Measurements from ENCODE around the gene IL17REL. TPM values are rescaled to one million over a fixed set of nuclear protein-coding genes. Genes with fewer than 3 reads are reported as not detected.

The IL17REL gene
- total and polyA plus RNA-seq, 2 of the 13 experiments (the other 11 are each of a cell fraction or from before 2014, with no cell fraction given), result not detected

- 4% methylated on average over 10 of the region's 29 CpGs for WGBS (ENCODE audit: low lambda C conversion rate)
- no peak overlapping the region for H3K4me2 ChIP-seq (ENCODE audit: low read depth, low read length)
- no peaks in the 10 kb centered on the region for H3K79me2 ChIP-seq (ENCODE audit: insufficient read depth, low read length)
- in situ Hi-C loops (cut with HindIII; ENCODE audit: extremely low pct_ligation_motif_present, low pct_unique_long_range_greater_than_20kb), result no loop called here
- no peak for TF ChIP-seq ZNF710 (CRISPR knock-in tag; IDR thresholded peaks at IDR 0.05; ENCODE audit: borderline replicate concordance)
- no peak for TF ChIP-seq ZNF570 (CRISPR knock-in tag; IDR thresholded peaks at IDR 0.05; ENCODE audit: borderline replicate concordance)
- TF ChIP-seq MNT (IDR thresholded peaks at IDR 0.05), result peak; percentile 90
- POLR2A ChIA-PET, result no interaction called here
- H3K4me1 ChIP-seq (ENCODE audit: insufficient read depth, low read length), result no peaks in the 10 kb centered on the region
- no peak overlapping the region for H3K4me3 ChIP-seq (replicated peaks in 1 of 3; ENCODE audit: insufficient read depth in 1 of 3, low read depth in 2 of 3, low read length in 3 of 3)
- BruUV-seq (replicated peaks), result no TSS peak
- no peak overlapping the region for H2AFZ ChIP-seq (ENCODE audit: low read length)
- no peaks in the 10 kb centered on the region for H4K20me1 ChIP-seq (ENCODE audit: insufficient read depth, low read length)
- ATAC-seq (no peak), DNase-seq (ENCODE audit: low spot score) (no peak), FAIRE-seq (no peak)
- intact Hi-C loops (cut with micrococcal nuclease; ENCODE audit: unreplicated experiment), result loop anchor here (10.0 kb wide), 1 partner anchor 275 kb away; no protein-coding TSS in a partner anchor
- peaks cover 7 to 53% of the 10 kb centered on the region in 2 experiments; a peak in 4 of 5 replicates for H3K27me3 ChIP-seq (ENCODE audit: control insufficient read depth in 1 of 2, insufficient read depth in 2 of 2, low read length in 2 of 2)
- no peaks in the 10 kb centered on the region for H3K9me3 ChIP-seq (ENCODE audit: low read length)
- H3K36me3 ChIP-seq (replicated peaks in 1 of 2; ENCODE audit: control insufficient read depth in 1 of 2, insufficient read depth in 2 of 2, low read length in 2 of 2), result no peaks in the 10 kb centered on the region
- CTCF ChIA-PET (ENCODE audit: low intra/inter-chr PET ratio, low total read pairs), result no interaction called here
- no peak overlapping the region for H3K27ac ChIP-seq (ENCODE audit: extremely low read length, insufficient read depth, low read length)
- H3K9ac ChIP-seq (ENCODE audit: insufficient read depth, low read depth, low read length), result no peak overlapping the region
Measured at GRCh38 chr22:50039669-50040443, 27.3 kb upstream of the IL17REL start.

Measured in HepG2 (cell line).